Endothelial cell of umbilical vein (primary cell): ENCODE measurements around the gene BPGM. TPM values are rescaled to one million over a fixed set of nuclear protein-coding genes. Genes with fewer than 3 reads are reported as not detected.

Experiments
- BruUV-seq: library from RNA; stranded (reverse); fragments of 400-500 nt; replicated peaks from 2 replicates; lab custom pipeline; 2021; lab: Mats Ljungman, UMichigan
- CTCF ChIA-PET: fragments of 300-600, 350-600 bp; sonication (Branson Sonifier 250); formaldehyde crosslinking; loops from one replicate; lab custom pipeline; 2021; ENCODE audit warnings: antibody characterized with exemption, inconsistent platforms; lab: Charles Lee
- POLR2A ChIA-PET: fragments of 300-600, 350-600 bp; sonication (Branson Sonifier 250); formaldehyde crosslinking; loops from one replicate; lab custom pipeline; 2021; ENCODE audit warnings: antibody characterized with exemption, inconsistent platforms; lab: Charles Lee
- DNase-seq: peaks from one replicate; pipeline ENCODE4 v3.0.0-alpha.2; 2011; ENCODE audit warnings: low read depth, low spot score
- FAIRE-seq: peaks from 2 replicates; lab custom pipeline; 2011; peaks lifted over from hg19 to GRCh38; lab: Jason Lieb, UNC
- H2AFZ ChIP-seq: 2 replicates; pipeline ENCODE4 v1.6.0; 2012; ENCODE audit warnings: low read depth, low read length, control low read depth, inconsistent platforms
- H3K27ac ChIP-seq: 2 replicates; pipeline ENCODE4 v1.5.1; 2011; ENCODE audit warnings: low read depth, mild to moderate bottlenecking, control low read depth, low read length, moderate library complexity; ENCODE audit not compliant: insufficient read depth
- H3K27me3 ChIP-seq, 2 experiments: 2 replicates each; pipeline versions ENCODE4 v1.6.0 to v1.6.1; 2011; ENCODE audit warnings: low read length in 2 of 2, mixed read lengths in 1 of 2; ENCODE audit not compliant: control insufficient read depth in 2 of 2, insufficient read depth in 2 of 2
- H3K36me3 ChIP-seq, 2 experiments: 2 replicates in 1 of 2; 3 replicates in 1 of 2; pipeline ENCODE4 v1.5.1; 2011; ENCODE audit warnings: low read length in 2 of 2, mild to moderate bottlenecking in 1 of 2, moderate library complexity in 1 of 2; ENCODE audit not compliant: control insufficient read depth in 2 of 2, insufficient read depth in 2 of 2; ENCODE audit errors: extremely low read depth in 1 of 2
- H3K4me1 ChIP-seq: 3 replicates; pipeline ENCODE4 v1.5.1; 2011; ENCODE audit warnings: mild to moderate bottlenecking, low read length; ENCODE audit not compliant: control insufficient read depth, insufficient read depth; ENCODE audit errors: extremely low read depth
- H3K4me2 ChIP-seq: 2 replicates; pipeline ENCODE4 v1.6.1; 2011; ENCODE audit warnings: low read length, control low read depth, mixed read lengths; ENCODE audit not compliant: insufficient read depth
- H3K4me3 ChIP-seq, 3 experiments: fragments of 200-600 bp in 1 of 3; sonication (generic), shearing (Covaris generic) in 1 of 3; replicated peaks in 1 of 3; 2 replicates each; pipeline ENCODE4 v1.5.1; 2011 to 2016; ENCODE audit warnings: control low read depth in 3 of 3, low read length in 3 of 3, mild to moderate bottlenecking in 2 of 3, inconsistent platforms in 1 of 3, low read depth in 1 of 3, moderate library complexity in 1 of 3; ENCODE audit not compliant: insufficient read depth in 1 of 3
- H3K79me2 ChIP-seq: 2 replicates; pipeline ENCODE4 v1.6.0; 2012; ENCODE audit warnings: low read length, inconsistent platforms; ENCODE audit not compliant: control insufficient read depth, insufficient read depth
- H3K9ac ChIP-seq: replicated peaks from 2 replicates; pipeline ENCODE3; 2011; ENCODE audit warnings: low read length, control low read depth; ENCODE audit not compliant: insufficient read depth; ENCODE audit errors: extremely low read depth
- H3K9me1 ChIP-seq: replicated peaks from 3 replicates; pipeline ENCODE4 v1.6.0; 2011; ENCODE audit warnings: mild to moderate bottlenecking, low read length; ENCODE audit not compliant: control insufficient read depth, insufficient read depth; ENCODE audit errors: extremely low read depth
- H3K9me3 ChIP-seq: replicated peaks from 2 replicates; pipeline ENCODE4 v1.5.1; 2012; ENCODE audit warnings: low read length, inconsistent platforms; ENCODE audit not compliant: control insufficient read depth, insufficient read depth
- H4K20me1 ChIP-seq: replicated peaks from 2 replicates; pipeline ENCODE3; 2011; ENCODE audit warnings: mild to moderate bottlenecking, low read length; ENCODE audit not compliant: control insufficient read depth, insufficient read depth; ENCODE audit errors: extremely low read depth
- CTCF ChIP-seq, 2 donors: IDR thresholded peaks; 1 replicate in 1 of 2; 2 replicates in 1 of 2; pipeline ENCODE4 v1.5.1; 2011; ENCODE audit warnings: low read length in 2 of 2, mild to moderate bottlenecking in 2 of 2, moderate library complexity in 2 of 2, control low read depth in 1 of 2, inconsistent platforms in 1 of 2, low read depth in 1 of 2; ENCODE audit not compliant: insufficient read depth in 1 of 2; ENCODE audit errors: extremely low read depth in 1 of 2
- EZH2 ChIP-seq: IDR thresholded peaks from 2 replicates; pipeline ENCODE4 v1.6.1; 2012; ENCODE audit warnings: borderline replicate concordance, low read depth, mild to moderate bottlenecking, moderate library complexity, low read length, inconsistent platforms; ENCODE audit not compliant: severe bottlenecking
- FOS ChIP-seq: IDR thresholded peaks from 2 replicates; pipeline ENCODE4 v1.6.1; 2011; ENCODE audit warnings: mild to moderate bottlenecking, low read length, moderate library complexity, borderline replicate concordance; ENCODE audit not compliant: insufficient read depth
- GATA2 ChIP-seq: IDR thresholded peaks from 2 replicates; pipeline ENCODE4 v1.7.0; 2011; ENCODE audit warnings: low read depth, mild to moderate bottlenecking, moderate library complexity, mixed read lengths, low read length; ENCODE audit not compliant: insufficient read length, insufficient read depth
- JUN ChIP-seq: IDR thresholded peaks from 2 replicates; pipeline ENCODE4 v1.6.1; 2011; ENCODE audit warnings: borderline replicate concordance, low read depth; ENCODE audit not compliant: insufficient read length, insufficient read depth
- MAX ChIP-seq: IDR thresholded peaks from 2 replicates; pipeline ENCODE4 v1.6.1; 2011; ENCODE audit not compliant: insufficient read depth, insufficient read length
- MYC ChIP-seq: IDR thresholded peaks from one replicate; pipeline ENCODE4 v1.6.1; 2011; ENCODE audit warnings: mild to moderate bottlenecking, low read depth, low read length
- POLR2A ChIP-seq: IDR thresholded peaks from 2 replicates; pipeline ENCODE4 v1.6.1; 2012; ENCODE audit warnings: low read depth, mild to moderate bottlenecking, control low read depth, low read length
- POLR2AphosphoS5 ChIP-seq: IDR thresholded peaks from 2 replicates; pipeline ENCODE4 v1.6.1; 2012; ENCODE audit warnings: low read depth, mild to moderate bottlenecking, control low read depth, low read length, moderate library complexity; ENCODE audit not compliant: insufficient read depth
- dilution Hi-C: fragments of 300-500 bp; cut with MboI; formaldehyde crosslinking; loops from one replicate; pipeline ENCODE4 v1.15.0; 2019; ENCODE audit warnings: low sequenced_read_pairs; ENCODE audit not compliant: extremely low pct_ligation_motif_present
- intact Hi-C: fragments of 100-400 bp; cut with micrococcal nuclease; formaldehyde crosslinking; loops from one replicate; pipeline ENCODE4 v1.10.0; 2022
- polyA plus RNA-seq, 4 experiments: library from polyadenylated mRNA; depleted of rRNA in 3 of 4; stranded (reverse) in 3 of 4; unstranded in 1 of 4; fragments of >200 nt; gene quantifications; 2 replicates each; pipeline versions ENCODE4 v1.2.1 to v1.2.3, GENCODE V29; 2011 to 2012; ENCODE audit warnings: missing spikeins in 1 of 4
- total RNA-seq: library from RNA; stranded (reverse); gene quantifications from 2 replicates; pipeline ENCODE4 v1.2.3, GENCODE V29; 2021

The BPGM gene
- total and polyA plus RNA-seq, 2 donors (not counting 3 experiments of a cell fraction or from before 2014, with no cell fraction given): 24.2 to 28.3 TPM

GRCh38 chr7:134639061-134639460 lies 7.6 kb upstream of the BPGM start:
- ChIA-PET POLR2A (no interaction called here), CTCF (interaction anchor here (1.2 to 1.5 kb wide), 3 partner anchors 27 to 116 kb away, joined by 3 to 6 read pairs (median 4); no protein-coding TSS in a partner anchor)
- BruUV-seq: no TSS peak

More at GRCh38 chr7:134639061-134639460, 7.6 kb upstream of the BPGM start:
- Histone ChIP-seq H3K4me1 (peaks cover 3% of the 10 kb centered on the region), H3K27ac (no peak overlapping the region), H3K27me3 (no peaks in the 10 kb centered on the region), H3K36me3 (no peaks in the 10 kb centered on the region), H3K9me3 (no peaks in the 10 kb centered on the region), H3K4me2 (no peak overlapping the region), H3K79me2 (no peaks in the 10 kb centered on the region), H3K9me1 (no peaks in the 10 kb centered on the region), H3K4me3 (no peak overlapping the region), H4K20me1 (no peaks in the 10 kb centered on the region), H3K9ac (no peak overlapping the region), H2AFZ (no peak overlapping the region)
- TF ChIP-seq GATA2 (no peak), FOS (no peak), CTCF (IDR thresholded peaks at IDR 0.05; ENCODE audit: extremely low read depth in 1 of 2, insufficient read depth in 1 of 2, low read depth in 1 of 2, low read length in 2 of 2) (no peak), MYC (no peak), POLR2AphosphoS5 (no peak), EZH2 (no peak), POLR2A (no peak), JUN (no peak), MAX (no peak)
- dilution Hi-C loops (no loop called here), intact Hi-C loops (no loop called here)
- FAIRE-seq: no peak
- DNase-seq: no peak
